ENCODE measurements around the gene KCNG3. TPM values are rescaled to one million over a fixed set of nuclear protein-coding genes. Genes with fewer than 3 reads are reported as not detected.

KCNG3 gene
- total RNA-seq, 2 donors from 2014 or later = 2.5 to 2.7 TPM

DNA sequence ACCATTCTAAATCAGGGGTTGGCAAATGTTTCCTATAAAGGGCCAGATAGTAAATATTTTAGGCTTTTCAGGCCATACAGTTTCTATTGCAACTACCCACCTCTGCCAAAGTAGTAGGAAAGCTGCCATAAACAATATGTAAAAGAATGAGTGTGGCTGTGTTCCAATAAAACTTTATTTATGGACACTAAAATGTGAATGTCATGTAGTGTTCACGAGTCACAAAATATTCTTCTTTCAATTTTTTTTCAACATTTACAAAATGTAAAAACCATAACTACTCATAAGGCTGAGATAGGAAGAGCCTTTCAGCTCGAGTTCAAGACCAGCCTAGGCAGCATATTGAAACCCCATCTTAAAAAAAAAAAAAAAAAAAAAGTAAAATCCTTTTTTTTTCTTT is 13.4 kb downstream of the KCNG3 start:
- Histone ChIP-seq H3K36me3 (no peaks in the 10 kb centered on the region), H3K9me3 (no peaks in the 10 kb centered on the region), H3K4me3 (no peak overlapping the region), H3K27me3 (no peaks in the 10 kb centered on the region), H3K27ac (no peak overlapping the region), H3K4me1 (no peaks in the 10 kb centered on the region), H3K9ac (ENCODE audit: low read depth in 2 of 2, low read length in 2 of 2) (no peak overlapping the region)
- no peak for DNase-seq
- intact Hi-C loops (cut with DNase I) = no loop called here
- TF ChIP-seq, protein P1, sequence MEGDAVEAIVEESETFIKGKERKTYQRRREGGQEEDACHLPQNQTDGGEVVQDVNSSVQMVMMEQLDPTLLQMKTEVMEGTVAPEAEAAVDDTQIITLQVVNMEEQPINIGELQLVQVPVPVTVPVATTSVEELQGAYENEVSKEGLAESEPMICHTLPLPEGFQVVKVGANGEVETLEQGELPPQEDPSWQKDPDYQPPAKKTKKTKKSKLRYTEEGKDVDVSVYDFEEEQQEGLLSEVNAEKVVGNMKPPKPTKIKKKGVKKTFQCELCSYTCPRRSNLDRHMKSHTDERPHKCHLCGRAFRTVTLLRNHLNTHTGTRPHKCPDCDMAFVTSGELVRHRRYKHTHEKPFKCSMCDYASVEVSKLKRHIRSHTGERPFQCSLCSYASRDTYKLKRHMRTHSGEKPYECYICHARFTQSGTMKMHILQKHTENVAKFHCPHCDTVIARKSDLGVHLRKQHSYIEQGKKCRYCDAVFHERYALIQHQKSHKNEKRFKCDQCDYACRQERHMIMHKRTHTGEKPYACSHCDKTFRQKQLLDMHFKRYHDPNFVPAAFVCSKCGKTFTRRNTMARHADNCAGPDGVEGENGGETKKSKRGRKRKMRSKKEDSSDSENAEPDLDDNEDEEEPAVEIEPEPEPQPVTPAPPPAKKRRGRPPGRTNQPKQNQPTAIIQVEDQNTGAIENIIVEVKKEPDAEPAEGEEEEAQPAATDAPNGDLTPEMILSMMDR (IDR thresholded peaks at IDR 0.05) = no peak

GRCh38 chr2:42474765-42475454 is 18.9 kb downstream of the KCNG3 start:
- intact Hi-C loops (cut with DNase I) = no loop called here
- TF ChIP-seq, protein P1 (IDR thresholded peaks at IDR 0.05) = no peak
- Histone ChIP-seq H3K9ac (ENCODE audit: low read depth in 2 of 2, low read length in 2 of 2) (no peak overlapping the region), H3K27me3 (no peaks in the 10 kb centered on the region), H3K36me3 (no peaks in the 10 kb centered on the region), H3K4me3 (no peak overlapping the region), H3K4me1 (no peaks in the 10 kb centered on the region), H3K27ac (peak overlapping the region; percentile 15), H3K9me3 (no peaks in the 10 kb centered on the region)
- no peak for DNase-seq

DNA sequence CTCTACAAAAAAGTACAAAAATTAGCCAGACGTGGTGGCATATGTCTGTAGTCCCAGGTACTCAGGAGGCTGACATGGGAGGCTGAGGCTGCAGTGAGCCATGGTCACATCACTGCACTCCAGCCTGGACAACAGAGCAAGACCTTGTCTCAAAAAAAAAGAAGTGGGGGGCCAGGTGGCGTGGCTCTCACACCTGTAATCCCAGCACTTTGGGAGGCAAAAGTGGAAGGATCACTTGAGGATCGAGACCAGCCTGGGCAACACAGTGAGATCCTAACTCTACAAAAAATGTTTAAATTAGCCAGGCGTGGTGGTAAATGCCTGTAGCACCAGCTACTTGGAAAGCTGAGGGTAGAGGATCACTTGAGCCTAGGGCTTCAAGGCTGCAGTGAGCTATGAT is 23.1 kb downstream of the KCNG3 start:
- H3K4me1 ChIP-seq = no peaks in the 10 kb centered on the region
- H3K36me3 ChIP-seq = no peaks in the 10 kb centered on the region
- H3K27me3 ChIP-seq = no peaks in the 10 kb centered on the region
- intact Hi-C loops (cut with DNase I) = no loop called here
- DNase-seq = no peak
- H3K4me3 ChIP-seq = no peak overlapping the region
- H3K27ac ChIP-seq = no peak overlapping the region
- H3K9me3 ChIP-seq = no peaks in the 10 kb centered on the region
- TF ChIP-seq, protein P1 (IDR thresholded peaks at IDR 0.05) = no peak
- no peak overlapping the region for H3K9ac ChIP-seq (ENCODE audit: low read depth in 2 of 2, low read length in 2 of 2)

GRCh38 chr2:42464631-42465030 is 29.2 kb downstream of the KCNG3 start:
- DNase-seq = no peak
- H3K9ac ChIP-seq (ENCODE audit: low read depth in 2 of 2, low read length in 2 of 2) = no peak overlapping the region
- no peaks in the 10 kb centered on the region for H3K36me3 ChIP-seq
- H3K4me1 ChIP-seq = no peaks in the 10 kb centered on the region
- H3K4me3 ChIP-seq = no peak overlapping the region
- H3K9me3 ChIP-seq = no peaks in the 10 kb centered on the region
- TF ChIP-seq, protein P1 (IDR thresholded peaks at IDR 0.05) = no peak
- intact Hi-C loops (cut with DNase I) = no loop called here
- no peak overlapping the region for H3K27ac ChIP-seq
- no peaks in the 10 kb centered on the region for H3K27me3 ChIP-seq

DNA sequence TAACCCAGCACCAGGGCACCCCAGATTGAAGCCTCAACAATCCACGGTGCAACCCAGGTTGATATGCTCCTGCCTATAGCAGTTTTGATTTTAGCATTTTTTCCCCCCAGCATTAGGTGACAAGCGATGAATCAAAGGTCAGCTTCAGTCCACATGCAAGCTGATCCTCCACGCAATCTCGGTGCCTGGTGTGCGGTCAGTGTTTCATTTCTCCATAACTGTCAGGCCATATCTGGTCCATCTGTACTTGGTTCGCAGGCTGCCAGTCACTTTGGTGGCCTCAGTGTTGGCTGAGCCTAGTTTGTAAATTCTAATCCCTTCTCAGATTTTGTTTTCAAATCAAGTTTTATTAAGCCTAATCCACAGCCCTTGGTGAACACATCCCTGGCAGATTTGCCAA is 30.2 kb downstream of the KCNG3 start:
- Histone ChIP-seq H3K27ac (no peak overlapping the region), H3K9ac (ENCODE audit: low read depth in 2 of 2, low read length in 2 of 2) (no peak overlapping the region), H3K36me3 (no peaks in the 10 kb centered on the region), H3K4me1 (no peaks in the 10 kb centered on the region), H3K27me3 (no peaks in the 10 kb centered on the region), H3K9me3 (no peaks in the 10 kb centered on the region), H3K4me3 (no peak overlapping the region)
- DNase-seq = no peak
- intact Hi-C loops (cut with DNase I) = no loop called here
- TF ChIP-seq, protein P1 (IDR thresholded peaks at IDR 0.05) = no peak
